Breast epithelium (tissue), 4 donors: Measurements from ENCODE around the gene UBTD1. TPM values are rescaled to one million over a fixed set of nuclear protein-coding genes. Genes with fewer than 3 reads are reported as not detected.

Experiments
- DNase-seq, 2 donors: peaks; one replicate each; pipeline ENCODE4 v3.0.0-alpha.2; 2019; ENCODE audit warnings: low spot score in 2 of 2
- H3K27ac ChIP-seq, 2 donors: fragments of 200-600 bp; sonication (generic) in 1 of 2; one replicate each; pipeline ENCODE4 v1.5.1; 2016 to 2019; ENCODE audit warnings: mild to moderate bottlenecking in 1 of 2
- H3K27me3 ChIP-seq, 2 donors: fragments of 200-600 bp; sonication (generic) in 1 of 2; one replicate each; pipeline versions ENCODE4 v1.5.1 to v1.6.0; 2017 to 2019; ENCODE audit warnings: control low read depth in 1 of 2, mild to moderate bottlenecking in 1 of 2
- H3K36me3 ChIP-seq: fragments of 200-600 bp; one replicate; pipeline ENCODE4 v1.5.1; 2019
- H3K4me1 ChIP-seq, 2 donors: fragments of 200-600 bp; sonication (generic); one replicate each; pipeline ENCODE4 v1.5.1; 2016 to 2019; ENCODE audit warnings: control low read depth in 1 of 2
- H3K4me3 ChIP-seq, 3 donors: fragments of 200-600 bp; sonication (generic); 1 replicate in 2 of 3; 2 replicates in 1 of 3; pipeline ENCODE4 v1.5.1; 2016 to 2019; ENCODE audit warnings: mild to moderate bottlenecking in 3 of 3, moderate library complexity in 2 of 3
- H3K9me3 ChIP-seq, 2 donors: fragments of 200-600 bp; sonication (generic) in 1 of 2; one replicate each; pipeline ENCODE4 v1.5.1; 2016 to 2019; ENCODE audit warnings: control low read depth in 1 of 2
- POLR2A ChIP-seq: fragments of 450-650 bp; IDR thresholded peaks from one replicate; pipeline ENCODE4 v1.6.1; 2016; ENCODE audit warnings: antibody characterized with exemption, mild to moderate bottlenecking, moderate library complexity
- POLR2AphosphoS5 ChIP-seq, 3 donors: sonication (generic); formaldehyde crosslinking; IDR thresholded peaks; one replicate each; pipeline ENCODE4 v1.6.1; 2017; ENCODE audit warnings: antibody characterized with exemption in 3 of 3
- intact Hi-C: fragments of 100-400 bp; cut with DNase I; formaldehyde crosslinking; loops from one replicate; pipeline ENCODE4 v1.15.1; 2023; ENCODE audit warnings: low total_unique reads
- total RNA-seq, 3 donors: library from RNA; depleted of rRNA; stranded (reverse); fragments of >200 nt; gene quantifications; one replicate each; pipeline ENCODE4 v1.1.0, GENCODE V29; 2016
- TF ChIP-seq, protein P1 (sequence below), 3 donors: fragments of 450-650 bp; IDR thresholded peaks; one replicate each; pipeline ENCODE4 v1.5.1; 2016 to 2017; ENCODE audit warnings: antibody characterized with exemption in 3 of 3, mild to moderate bottlenecking in 3 of 3, moderate library complexity in 3 of 3

UBTD1 gene
- total RNA-seq, 3 donors from 2014 or later, result 9.9 to 14.7 (median 12.4) TPM

DNA sequence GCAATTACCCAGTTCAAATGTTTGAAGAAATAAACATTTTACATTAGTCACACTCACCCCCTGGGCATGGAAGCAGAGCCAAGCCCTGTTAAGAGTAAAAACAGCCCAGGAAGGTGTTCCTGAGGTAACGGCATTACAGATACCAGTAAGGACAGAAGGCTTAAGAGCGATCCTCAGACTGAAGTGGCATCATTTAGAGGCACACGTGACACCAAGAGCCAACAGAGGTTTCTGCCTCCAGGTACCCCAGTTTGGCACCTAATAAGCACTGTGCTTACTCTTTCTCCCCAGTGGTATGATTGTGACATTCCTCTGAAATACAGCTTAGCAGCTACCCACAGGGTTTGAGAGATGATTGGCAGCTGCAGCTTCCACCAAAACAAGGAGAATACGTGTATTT is 17.7 kb upstream of the UBTD1 start:
- H3K9me3 ChIP-seq, result no peaks in the 10 kb centered on the region
- H3K4me1 ChIP-seq, result no peaks in the 10 kb centered on the region
- intact Hi-C loops, result no loop called here
- H3K27ac ChIP-seq, result peak overlapping the region; percentile 38 to 52
- H3K36me3 ChIP-seq, result peaks cover 5% of the 10 kb centered on the region
- no peak overlapping the region for H3K4me3 ChIP-seq
- no peak for DNase-seq
- no peaks in the 10 kb centered on the region for H3K27me3 ChIP-seq
- TF ChIP-seq POLR2A (no peak), POLR2AphosphoS5 (IDR thresholded peaks at IDR 0.05) (no peak)
- TF ChIP-seq, protein P1, sequence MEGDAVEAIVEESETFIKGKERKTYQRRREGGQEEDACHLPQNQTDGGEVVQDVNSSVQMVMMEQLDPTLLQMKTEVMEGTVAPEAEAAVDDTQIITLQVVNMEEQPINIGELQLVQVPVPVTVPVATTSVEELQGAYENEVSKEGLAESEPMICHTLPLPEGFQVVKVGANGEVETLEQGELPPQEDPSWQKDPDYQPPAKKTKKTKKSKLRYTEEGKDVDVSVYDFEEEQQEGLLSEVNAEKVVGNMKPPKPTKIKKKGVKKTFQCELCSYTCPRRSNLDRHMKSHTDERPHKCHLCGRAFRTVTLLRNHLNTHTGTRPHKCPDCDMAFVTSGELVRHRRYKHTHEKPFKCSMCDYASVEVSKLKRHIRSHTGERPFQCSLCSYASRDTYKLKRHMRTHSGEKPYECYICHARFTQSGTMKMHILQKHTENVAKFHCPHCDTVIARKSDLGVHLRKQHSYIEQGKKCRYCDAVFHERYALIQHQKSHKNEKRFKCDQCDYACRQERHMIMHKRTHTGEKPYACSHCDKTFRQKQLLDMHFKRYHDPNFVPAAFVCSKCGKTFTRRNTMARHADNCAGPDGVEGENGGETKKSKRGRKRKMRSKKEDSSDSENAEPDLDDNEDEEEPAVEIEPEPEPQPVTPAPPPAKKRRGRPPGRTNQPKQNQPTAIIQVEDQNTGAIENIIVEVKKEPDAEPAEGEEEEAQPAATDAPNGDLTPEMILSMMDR (IDR thresholded peaks at IDR 0.05), result no peak

DNA sequence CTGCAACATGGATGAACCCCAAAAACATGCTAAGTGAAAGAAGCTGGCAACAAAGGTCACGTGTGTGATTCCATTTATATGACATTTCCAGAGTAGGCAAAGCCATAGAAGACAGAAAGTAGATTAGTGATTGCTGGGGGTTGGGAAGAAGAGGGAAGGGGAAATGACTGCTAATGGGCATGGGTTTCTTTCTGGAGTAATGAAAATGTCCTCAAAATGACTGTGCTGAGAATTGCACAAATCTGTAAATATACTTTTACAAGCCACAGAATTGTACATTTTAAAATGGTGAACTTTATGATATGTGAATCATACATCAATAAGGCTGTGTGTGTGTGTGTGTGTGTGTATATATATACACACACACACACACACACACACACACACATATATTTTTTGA is 16.3 kb upstream of the UBTD1 start:
- Histone ChIP-seq H3K27me3 (no peaks in the 10 kb centered on the region), H3K9me3 (no peaks in the 10 kb centered on the region), H3K4me3 (no peak overlapping the region), H3K27ac (no peak overlapping the region), H3K4me1 (no peaks in the 10 kb centered on the region), H3K36me3 (no peaks in the 10 kb centered on the region)
- intact Hi-C loops, result no loop called here
- no peak for DNase-seq
- TF ChIP-seq POLR2AphosphoS5 (IDR thresholded peaks at IDR 0.05) (no peak), POLR2A (no peak)
- TF ChIP-seq, protein P1 (IDR thresholded peaks at IDR 0.05), result no peak

DNA sequence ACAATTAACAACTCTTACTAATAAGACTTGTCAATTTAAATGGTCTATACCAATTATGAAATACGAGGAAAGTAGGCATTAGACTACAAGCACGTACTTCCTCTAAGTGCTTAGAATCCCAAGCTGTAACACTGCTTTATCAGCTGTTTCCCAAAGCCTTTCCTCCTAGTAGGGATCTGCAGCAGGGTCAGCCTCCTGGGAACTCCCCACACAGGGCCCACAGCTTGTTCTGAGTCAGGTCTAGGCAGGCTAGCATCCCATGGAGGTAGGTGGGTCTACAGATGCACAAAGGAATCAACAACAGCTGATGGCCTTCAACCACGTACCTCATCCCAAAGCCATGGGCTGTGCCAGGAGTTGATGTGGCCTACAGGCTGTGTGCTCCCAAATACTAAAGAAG is 15.2 kb upstream of the UBTD1 start:
- Histone ChIP-seq H3K4me1 (no peaks in the 10 kb centered on the region), H3K9me3 (no peaks in the 10 kb centered on the region), H3K36me3 (no peaks in the 10 kb centered on the region), H3K27me3 (no peaks in the 10 kb centered on the region), H3K4me3 (no peak overlapping the region), H3K27ac (peak overlapping the region in 1 of 2 donors; percentile 20)
- intact Hi-C loops, result no loop called here
- TF ChIP-seq POLR2AphosphoS5 (IDR thresholded peaks at IDR 0.05), result no peak
- no peak for DNase-seq

DNA sequence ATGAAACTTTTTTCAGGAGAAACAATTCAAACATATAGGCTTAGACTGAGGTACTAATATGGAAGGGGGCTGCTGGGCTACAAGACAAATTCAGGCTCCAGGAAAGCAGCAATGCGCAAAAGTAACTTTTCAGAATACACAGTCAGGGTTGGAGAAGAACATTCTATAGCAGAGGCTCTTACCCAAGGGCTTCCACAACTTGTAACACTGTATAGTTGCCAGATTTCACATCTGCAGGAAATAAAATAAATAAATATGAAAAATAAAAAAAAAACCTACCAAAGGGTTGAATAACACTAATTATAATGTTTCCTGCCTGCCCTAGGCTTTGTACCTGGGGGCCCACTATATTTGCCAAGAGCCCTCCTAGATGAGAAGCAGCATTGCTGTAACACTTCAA is 14.8 kb upstream of the UBTD1 start:
- H3K27ac ChIP-seq, result no peak overlapping the region
- H3K4me3 ChIP-seq, result no peak overlapping the region
- TF ChIP-seq POLR2A (no peak), POLR2AphosphoS5 (IDR thresholded peaks at IDR 0.05) (no peak)
- TF ChIP-seq, protein P1 (IDR thresholded peaks at IDR 0.05), result no peak
- H3K9me3 ChIP-seq, result no peaks in the 10 kb centered on the region
- intact Hi-C loops, result no loop called here
- DNase-seq, result no peak
- no peaks in the 10 kb centered on the region for H3K27me3 ChIP-seq
- H3K4me1 ChIP-seq, result no peaks in the 10 kb centered on the region
- no peaks in the 10 kb centered on the region for H3K36me3 ChIP-seq

DNA sequence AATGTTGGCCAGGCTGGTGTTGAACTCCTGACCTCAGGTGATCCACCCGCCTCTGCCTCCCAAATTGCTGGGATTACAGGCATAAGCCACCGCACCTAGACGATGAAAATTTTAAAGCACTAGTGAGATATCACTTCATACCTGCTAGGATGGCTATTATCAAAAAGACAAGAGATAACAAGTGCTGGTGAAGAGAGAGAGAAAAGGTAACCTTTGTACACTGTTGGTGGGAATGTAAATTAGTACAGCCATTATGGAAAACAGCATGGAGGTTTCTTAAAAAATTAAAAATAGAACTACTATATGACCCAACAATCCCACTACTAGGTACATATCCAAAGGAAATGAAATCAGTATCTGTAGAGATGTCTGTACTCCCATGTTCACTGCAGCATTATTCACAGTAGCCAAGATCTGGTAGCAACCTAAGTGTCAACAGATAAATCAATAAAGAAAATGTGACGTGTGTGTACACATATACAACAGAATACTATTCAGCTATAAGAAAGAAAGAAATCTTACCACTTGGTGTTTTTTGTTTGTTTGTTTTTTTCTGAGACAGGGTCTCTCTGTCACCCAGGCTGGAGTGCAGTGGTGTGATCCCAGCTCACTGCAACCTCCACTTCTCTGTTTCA is 13.0 kb upstream of the UBTD1 start:
- Histone ChIP-seq H3K4me3 (no peak overlapping the region), H3K27ac (no peak overlapping the region), H3K4me1 (no peaks in the 10 kb centered on the region), H3K27me3 (no peaks in the 10 kb centered on the region), H3K9me3 (no peaks in the 10 kb centered on the region), H3K36me3 (no peaks in the 10 kb centered on the region)
- TF ChIP-seq, protein P1 (IDR thresholded peaks at IDR 0.05), result no peak
- no peak for TF ChIP-seq POLR2A
- TF ChIP-seq POLR2AphosphoS5 (IDR thresholded peaks at IDR 0.05), result no peak
- DNase-seq, result no peak
- intact Hi-C loops, result no loop called here
